Right lobe of liver (tissue), 4 donors: ENCODE measurements around the gene BMP8B.

Source experiments
- POLR2A ChIP-seq: fragments of 450-650 bp; IDR thresholded peaks from one replicate; pipeline ENCODE4 v1.6.1; 2017; ENCODE audit warnings: antibody characterized with exemption, mild to moderate bottlenecking
- TF ChIP-seq, protein P1 (sequence below), 4 donors: fragments of 200-600 bp in 3 of 4; fragments of 450-650 bp in 1 of 4; IDR thresholded peaks; one replicate each; pipeline versions ENCODE4 v1.5.1 to v1.8.0; 2016 to 2022; ENCODE audit warnings: antibody characterized with exemption in 4 of 4, mild to moderate bottlenecking in 2 of 4
- donor health status: DM: no; HTN: no; CAD: no.
- donor health status: DM: no; HTN: no; CAD: no.
- donor health status: DM: no; HTN: yes; CAD: no.

DNA sequence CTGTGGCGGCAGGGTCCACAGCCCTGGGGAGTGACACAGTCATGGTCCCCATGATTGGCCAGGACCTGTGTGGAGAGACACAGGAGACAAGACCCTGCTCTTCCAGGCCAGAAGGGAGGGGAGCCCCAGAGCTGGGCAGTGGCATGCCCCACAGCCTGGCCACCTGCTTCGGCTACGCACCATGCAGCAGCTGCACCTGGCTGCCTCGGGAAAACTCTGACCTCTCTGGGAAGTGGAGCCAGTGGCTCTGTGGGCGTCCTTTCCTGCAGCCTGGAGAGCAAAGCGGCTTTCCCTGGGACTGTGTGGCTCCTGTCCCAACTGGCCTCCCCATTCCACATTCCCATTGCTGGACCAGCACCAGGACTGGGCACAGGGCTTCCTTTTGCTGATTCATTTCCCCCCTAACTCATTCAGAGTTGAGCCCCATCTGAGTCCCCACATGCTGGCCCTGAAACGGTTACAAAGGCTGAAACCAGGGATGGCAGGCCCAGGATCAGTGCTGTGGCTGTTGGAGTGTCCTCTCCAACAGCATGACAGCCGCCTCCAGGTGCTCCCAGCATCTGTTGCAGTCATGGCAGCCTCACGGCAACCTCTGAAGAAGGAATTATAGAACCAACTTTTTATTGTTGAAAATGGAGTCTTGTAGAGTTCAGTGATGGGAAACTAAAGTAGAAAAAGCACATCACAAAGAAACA, 32.6 kb downstream of the BMP8B start:
- TF ChIP-seq POLR2A: no peak
- TF ChIP-seq, protein P1, sequence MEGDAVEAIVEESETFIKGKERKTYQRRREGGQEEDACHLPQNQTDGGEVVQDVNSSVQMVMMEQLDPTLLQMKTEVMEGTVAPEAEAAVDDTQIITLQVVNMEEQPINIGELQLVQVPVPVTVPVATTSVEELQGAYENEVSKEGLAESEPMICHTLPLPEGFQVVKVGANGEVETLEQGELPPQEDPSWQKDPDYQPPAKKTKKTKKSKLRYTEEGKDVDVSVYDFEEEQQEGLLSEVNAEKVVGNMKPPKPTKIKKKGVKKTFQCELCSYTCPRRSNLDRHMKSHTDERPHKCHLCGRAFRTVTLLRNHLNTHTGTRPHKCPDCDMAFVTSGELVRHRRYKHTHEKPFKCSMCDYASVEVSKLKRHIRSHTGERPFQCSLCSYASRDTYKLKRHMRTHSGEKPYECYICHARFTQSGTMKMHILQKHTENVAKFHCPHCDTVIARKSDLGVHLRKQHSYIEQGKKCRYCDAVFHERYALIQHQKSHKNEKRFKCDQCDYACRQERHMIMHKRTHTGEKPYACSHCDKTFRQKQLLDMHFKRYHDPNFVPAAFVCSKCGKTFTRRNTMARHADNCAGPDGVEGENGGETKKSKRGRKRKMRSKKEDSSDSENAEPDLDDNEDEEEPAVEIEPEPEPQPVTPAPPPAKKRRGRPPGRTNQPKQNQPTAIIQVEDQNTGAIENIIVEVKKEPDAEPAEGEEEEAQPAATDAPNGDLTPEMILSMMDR (IDR thresholded peaks at IDR 0.05): no peak
